Body of pancreas (tissue), 4 donors: ENCODE results near the gene ATP11C. TPM values are rescaled to one million over a fixed set of nuclear protein-coding genes. Genes with fewer than 3 reads are reported as not detected.

Experiments
- ATAC-seq: fragments of 150-250 bp; one replicate; pipeline ENCODE4 v1.9.1; 2016
- DNase-seq, 4 donors: peaks; one replicate each; pipeline ENCODE4 v3.0.0-alpha.2; 2019
- H3K27ac ChIP-seq, 4 donors: fragments of 200-600 bp; sonication (generic); 1 replicate in 3 of 4; 2 replicates in 1 of 4; pipeline versions ENCODE4 v1.5.1 to v1.6.1; 2016 to 2019; ENCODE audit warnings: mild to moderate bottlenecking in 1 of 4, mixed read lengths in 1 of 4, moderate library complexity in 1 of 4
- H3K27me3 ChIP-seq, 2 donors: fragments of 200-600 bp; sonication (generic); one replicate each; pipeline ENCODE4 v1.6.0; 2016; ENCODE audit warnings: mild to moderate bottlenecking in 1 of 2
- H3K36me3 ChIP-seq, 2 donors: fragments of 200-600 bp; sonication (generic); replicated peaks in 1 of 2; 2 replicates each; pipeline ENCODE4 v1.5.1; 2016; ENCODE audit warnings: low read depth in 2 of 2; ENCODE audit not compliant: insufficient read depth in 1 of 2
- H3K4me1 ChIP-seq: fragments of 200-600 bp; sonication (generic); one replicate; pipeline ENCODE4 v1.6.0; 2016
- H3K4me3 ChIP-seq, 2 donors: fragments of 200-600 bp; sonication (generic); 1 replicate in 1 of 2; 2 replicates in 1 of 2; pipeline ENCODE4 v1.5.1; 2016 to 2019
- H3K9me3 ChIP-seq, 3 donors: fragments of 200-600 bp; sonication (generic); 1 replicate in 2 of 3; 2 replicates in 1 of 3; pipeline ENCODE4 v1.5.1; 2016
- CTCF ChIP-seq, 7 experiments: fragments of 450-650 bp in 4 of 7; fragments of 200-600 bp in 3 of 7; sonication (generic) in 3 of 7; IDR thresholded peaks; one replicate each; pipeline ENCODE4 v1.5.1; 2016 to 2019; ENCODE audit warnings: antibody characterized with exemption in 7 of 7
- POLR2A ChIP-seq, 3 donors: fragments of 450-650 bp; IDR thresholded peaks; one replicate each; pipeline ENCODE4 v1.6.1; 2016; ENCODE audit warnings: antibody characterized with exemption in 3 of 3, mild to moderate bottlenecking in 2 of 3
- WGBS, 2 donors: methylation state at CpG; one replicate each; pipeline ENCODE4 v1.1.5; 2017; 5-methylcytosine and 5-hydroxymethylcytosine counted together
- intact Hi-C: fragments of 100-400 bp; cut with DNase I; formaldehyde crosslinking; loops from one replicate; pipeline ENCODE4 v1.15.1; 2023
- total RNA-seq, 2 donors: library from RNA; depleted of rRNA; stranded (reverse); fragments of >200 nt; gene quantifications; one replicate each; pipeline ENCODE4 v1.1.0, GENCODE V29; 2016

ATP11C gene
- total RNA-seq, 2 donors from 2014 or later: 10.5 to 14.5 TPM

- H3K4me1 ChIP-seq: no peaks in the 10 kb centered on the region
- 72 to 82% methylated on average over 4 of the region's 4 CpGs for WGBS, 2 donors
- H3K9me3 ChIP-seq: no peaks in the 10 kb centered on the region
- H3K36me3 ChIP-seq: no peaks in the 10 kb centered on the region
- H3K27me3 ChIP-seq: no peaks in the 10 kb centered on the region
- ATAC-seq (no peak), DNase-seq (no peak)
- intact Hi-C loops: no loop called here
- no peak overlapping the region for H3K4me3 ChIP-seq
- no peak for TF ChIP-seq POLR2A (IDR thresholded peaks at IDR 0.05)
- TF ChIP-seq CTCF (IDR thresholded peaks at IDR 0.05): no peak
- H3K27ac ChIP-seq: no peak overlapping the region
Observed at GRCh38 chrX:139758250-139758649, 174.6 kb downstream of the ATP11C start.

GRCh38 chrX:139751053-139751452 lies 181.8 kb downstream of the ATP11C start:
- intact Hi-C loops: no loop called here
- H3K9me3 ChIP-seq: no peaks in the 10 kb centered on the region
- H3K4me3 ChIP-seq: no peak overlapping the region
- ATAC-seq: no peak
- H3K27me3 ChIP-seq: no peaks in the 10 kb centered on the region
- no peak for TF ChIP-seq POLR2A (IDR thresholded peaks at IDR 0.05)
- no peak for TF ChIP-seq CTCF (IDR thresholded peaks at IDR 0.05)
- no peak for DNase-seq
- no peak overlapping the region for H3K27ac ChIP-seq
- no peaks in the 10 kb centered on the region for H3K4me1 ChIP-seq
- no peaks in the 10 kb centered on the region for H3K36me3 ChIP-seq
- 94 to 95% methylated on average over 3 of the region's 3 CpGs for WGBS, 2 donors

GRCh38 chrX:139750390-139750789 lies 182.5 kb downstream of the ATP11C start:
- Histone ChIP-seq H3K27me3 (no peaks in the 10 kb centered on the region), H3K27ac (no peak overlapping the region), H3K4me1 (no peaks in the 10 kb centered on the region), H3K4me3 (no peak overlapping the region), H3K9me3 (no peaks in the 10 kb centered on the region), H3K36me3 (no peaks in the 10 kb centered on the region)
- TF ChIP-seq CTCF (IDR thresholded peaks at IDR 0.05) (no peak), POLR2A (IDR thresholded peaks at IDR 0.05) (no peak)
- intact Hi-C loops: no loop called here
- ATAC-seq (no peak), DNase-seq (no peak)

- no peak for TF ChIP-seq POLR2A (IDR thresholded peaks at IDR 0.05)
- TF ChIP-seq CTCF (IDR thresholded peaks at IDR 0.05): no peak
- WGBS, 2 donors: 85 to 92% methylated on average over 2 of the region's 2 CpGs
- Histone ChIP-seq H3K4me3 (no peak overlapping the region), H3K27ac (no peak overlapping the region), H3K4me1 (no peaks in the 10 kb centered on the region), H3K9me3 (no peaks in the 10 kb centered on the region), H3K27me3 (no peaks in the 10 kb centered on the region), H3K36me3 (no peaks in the 10 kb centered on the region)
- DNase-seq (no peak), ATAC-seq (no peak)
- intact Hi-C loops: no loop called here
Observed at GRCh38 chrX:139739138-139739537, 193.7 kb downstream of the ATP11C start.

GRCh38 chrX:139738581-139738980 lies 194.3 kb downstream of the ATP11C start:
- Histone ChIP-seq H3K4me3 (no peak overlapping the region), H3K36me3 (no peaks in the 10 kb centered on the region), H3K27me3 (no peaks in the 10 kb centered on the region), H3K27ac (no peak overlapping the region), H3K4me1 (no peaks in the 10 kb centered on the region), H3K9me3 (no peaks in the 10 kb centered on the region)
- ATAC-seq (no peak), DNase-seq (no peak)
- no peak for TF ChIP-seq POLR2A (IDR thresholded peaks at IDR 0.05)
- no peak for TF ChIP-seq CTCF (IDR thresholded peaks at IDR 0.05)
- intact Hi-C loops: no loop called here
